PC-3 (cell line): ENCODE measurements around the gene FGF12. TPM values are rescaled to one million over a fixed set of nuclear protein-coding genes. Genes with fewer than 3 reads are reported as not detected.

Experiments used
- ATAC-seq: fragments of 200-7000 bp; cut with Tn5 transposase; 2 replicates; pipeline ENCODE4 v1.9.1; 2020; ENCODE audit warnings: mild to moderate bottlenecking, moderate library complexity
- BruUV-seq: library from RNA; stranded (reverse); fragments of 400-500 nt; replicated peaks from 2 replicates; lab custom pipeline; 2021; lab: Mats Ljungman, UMichigan
- CTCF ChIA-PET: fragments of 300-600 bp; sonication (Branson Sonifier 250); formaldehyde crosslinking; loops from one replicate; lab custom pipeline; 2022; ENCODE audit warnings: antibody characterized with exemption; lab: Charles Lee
- POLR2A ChIA-PET: fragments of 300-600 bp; sonication (Branson Sonifier 250); formaldehyde crosslinking; loops from one replicate; lab custom pipeline; 2022; ENCODE audit warnings: antibody characterized with exemption; ENCODE audit not compliant: unreplicated experiment; lab: Charles Lee
- DNase-seq: peaks from one replicate; pipeline ENCODE4 v3.0.0-alpha.2; 2015
- H2AFZ ChIP-seq: fragments of 300-600 bp; sonication (generic); 2 replicates; pipeline ENCODE4 v1.6.0; 2016; ENCODE audit warnings: antibody characterized with exemption, low read length
- H3F3A ChIP-seq: fragments of 300-600 bp; sonication (generic); one replicate; pipeline ENCODE4 v1.6.0; 2017; ENCODE audit warnings: antibody characterized with exemption, low read length, control low read depth, mild to moderate bottlenecking; ENCODE audit not compliant: unreplicated experiment
- H3K27ac ChIP-seq: fragments of 300-600 bp; sonication (generic); 2 replicates; pipeline ENCODE4 v1.5.1; 2016; ENCODE audit warnings: mild to moderate bottlenecking, low read length
- H3K27me3 ChIP-seq: fragments of 300-600 bp; sonication (generic); 2 replicates; pipeline ENCODE4 v1.6.1; 2016; ENCODE audit warnings: low read length, mixed read lengths
- H3K36me3 ChIP-seq: fragments of 300-600 bp; sonication (generic); 2 replicates; pipeline ENCODE4 v1.6.1; 2016; ENCODE audit warnings: low read depth, mixed run types, low read length, mixed read lengths
- H3K4me1 ChIP-seq: fragments of 300-600 bp; sonication (generic); 2 replicates; pipeline ENCODE4 v1.5.1; 2016; ENCODE audit warnings: low read length; ENCODE audit not compliant: insufficient read depth
- H3K4me2 ChIP-seq: fragments of 300-600 bp; sonication (generic); 2 replicates; pipeline ENCODE4 v1.6.0; 2016; ENCODE audit warnings: low read length
- H3K4me3 ChIP-seq: fragments of 300-600 bp; sonication (generic); 2 replicates; pipeline ENCODE4 v1.5.1; 2016; ENCODE audit warnings: mild to moderate bottlenecking, low read length, mixed read lengths
- H3K79me2 ChIP-seq: fragments of 300-600 bp; sonication (generic); 2 replicates; pipeline ENCODE4 v1.6.1; 2017; ENCODE audit warnings: low read length, mixed read lengths
- H3K9ac ChIP-seq: fragments of 300-600 bp; sonication (generic); 2 replicates; pipeline ENCODE4 v1.6.0; 2016; ENCODE audit warnings: mild to moderate bottlenecking, low read length
- H3K9me2 ChIP-seq: fragments of 300-600 bp; sonication (generic); replicated peaks from 2 replicates; pipeline ENCODE4 v1.6.1; 2016; ENCODE audit warnings: mixed run types, low read length, mixed read lengths
- H3K9me3 ChIP-seq: fragments of 300-600 bp; sonication (generic); 2 replicates; pipeline ENCODE4 v1.6.1; 2016; ENCODE audit warnings: low read length, mixed read lengths
- H4K20me1 ChIP-seq: fragments of 300-600 bp; sonication (generic); 2 replicates; pipeline ENCODE4 v1.6.1; 2016; ENCODE audit warnings: low read length, mixed read lengths
- CTCF ChIP-seq: fragments of 300-600 bp; sonication (generic); conservative IDR thresholded peaks from 2 replicates; pipeline ENCODE4 v1.5.1; 2017; ENCODE audit warnings: antibody characterized with exemption, low read depth, mild to moderate bottlenecking, low read length
- EZH2 ChIP-seq: fragments of 300-600 bp; sonication (generic); IDR thresholded peaks from one replicate; pipeline ENCODE4 v1.6.1; 2017; ENCODE audit warnings: antibody characterized with exemption, mild to moderate bottlenecking, low read length; ENCODE audit not compliant: unreplicated experiment
- EZH2phosphoT487 ChIP-seq: fragments of 300-600 bp; sonication (generic); IDR thresholded peaks from 2 replicates; pipeline ENCODE4 v1.6.1; 2018; ENCODE audit warnings: mild to moderate bottlenecking, antibody characterized with exemption, low read length, borderline replicate concordance
- intact Hi-C: fragments of 100-400 bp; cut with micrococcal nuclease; formaldehyde crosslinking; loops from 2 replicates; pipeline ENCODE4 v1.9.0; 2023
- total RNA-seq: library from RNA; depleted of rRNA; stranded (reverse); fragments of >200 nt; gene quantifications from 2 replicates; pipeline ENCODE4 v1.2.3, GENCODE V29; 2014

FGF12 gene
- total RNA-seq, 1 experiment from 2014 or later: not detected

DNA sequence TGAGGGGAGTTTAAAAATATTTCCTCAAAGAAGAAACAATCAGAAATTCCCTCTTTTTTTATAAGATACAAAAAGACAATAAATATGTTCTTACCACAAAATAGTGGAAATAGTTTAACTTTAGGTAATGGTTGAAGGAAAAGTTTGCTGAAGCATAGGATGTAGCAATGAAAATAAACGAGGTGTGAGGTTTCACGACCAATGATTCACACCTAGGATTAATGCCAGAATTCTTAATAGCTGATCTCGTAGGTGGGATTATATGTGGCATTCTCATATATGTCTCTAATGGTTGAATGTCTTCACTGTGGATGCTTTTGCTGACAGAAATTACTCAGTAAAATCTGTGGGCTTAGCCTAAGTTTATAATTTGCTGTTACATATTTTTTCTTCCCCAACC lies 467.7 kb downstream of the FGF12 start:
- Histone ChIP-seq H3F3A (no peaks in the 10 kb centered on the region), H3K9me3 (no peaks in the 10 kb centered on the region), H3K27ac (no peak overlapping the region), H3K9ac (no peak overlapping the region), H3K9me2 (no peaks in the 10 kb centered on the region), H4K20me1 (no peaks in the 10 kb centered on the region), H2AFZ (no peak overlapping the region), H3K4me2 (no peak overlapping the region), H3K4me3 (no peak overlapping the region), H3K27me3 (peaks cover 11% of the 10 kb centered on the region), H3K4me1 (no peaks in the 10 kb centered on the region), H3K79me2 (no peaks in the 10 kb centered on the region), H3K36me3 (no peaks in the 10 kb centered on the region)
- intact Hi-C loops: no loop called here
- BruUV-seq: no TSS peak
- ChIA-PET CTCF (interaction anchor here (0.6 kb wide), 1 partner anchor 18 kb away, joined by 3 read pairs; no protein-coding TSS in a partner anchor), POLR2A (no interaction called here)
- DNase-seq (no peak), ATAC-seq (no peak)
- no peak for TF ChIP-seq CTCF
- TF ChIP-seq EZH2phosphoT487: no peak
- TF ChIP-seq EZH2: no peak

DNA sequence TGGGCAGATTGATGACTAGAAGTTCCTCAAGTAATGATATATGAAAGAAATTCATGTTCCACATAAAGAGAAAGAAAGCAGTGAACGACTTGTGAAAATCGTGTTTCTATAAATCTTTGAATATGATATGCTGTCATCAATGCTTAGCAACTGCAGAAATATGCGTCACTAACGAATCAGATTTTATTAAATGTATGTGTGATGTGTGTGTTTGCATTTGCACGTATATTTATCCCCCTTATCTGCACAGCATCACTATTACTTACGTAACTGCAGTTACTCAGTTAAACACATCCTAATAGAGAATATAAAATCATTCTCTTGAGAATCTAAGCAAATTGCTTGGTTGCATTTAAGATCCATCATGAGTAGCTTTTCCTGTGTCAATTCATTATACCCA lies 468.6 kb downstream of the FGF12 start:
- H3K4me2 ChIP-seq: no peak overlapping the region
- no peaks in the 10 kb centered on the region for H3F3A ChIP-seq
- no peaks in the 10 kb centered on the region for H3K36me3 ChIP-seq
- no peak overlapping the region for H3K4me3 ChIP-seq
- H4K20me1 ChIP-seq: no peaks in the 10 kb centered on the region
- intact Hi-C loops: no loop called here
- DNase-seq (no peak), ATAC-seq (no peak)
- H3K9me2 ChIP-seq: no peaks in the 10 kb centered on the region
- no peak overlapping the region for H3K27ac ChIP-seq
- H3K9ac ChIP-seq: no peak overlapping the region
- no peak for TF ChIP-seq CTCF
- TF ChIP-seq EZH2phosphoT487: no peak
- TF ChIP-seq EZH2: no peak
- POLR2A ChIA-PET: no interaction called here
- no TSS peak for BruUV-seq
- no peak overlapping the region for H2AFZ ChIP-seq
- H3K27me3 ChIP-seq: peaks cover 11% of the 10 kb centered on the region
- no peaks in the 10 kb centered on the region for H3K79me2 ChIP-seq
- no peaks in the 10 kb centered on the region for H3K9me3 ChIP-seq
- CTCF ChIA-PET: no interaction called here
- H3K4me1 ChIP-seq: no peaks in the 10 kb centered on the region

- intact Hi-C loops: no loop called here
- H3K9ac ChIP-seq: no peak overlapping the region
- H3K27me3 ChIP-seq: peaks cover 6% of the 10 kb centered on the region; the same call in 1 of the 2 replicates
- no peaks in the 10 kb centered on the region for H3K9me2 ChIP-seq
- H3K4me3 ChIP-seq: no peak overlapping the region
- no peak overlapping the region for H2AFZ ChIP-seq
- no peaks in the 10 kb centered on the region for H3K9me3 ChIP-seq
- no peak overlapping the region for H3K27ac ChIP-seq
- H3F3A ChIP-seq: no peaks in the 10 kb centered on the region
- CTCF ChIA-PET: no interaction called here
- H4K20me1 ChIP-seq: no peaks in the 10 kb centered on the region
- POLR2A ChIA-PET: no interaction called here
- ATAC-seq (no peak), DNase-seq (no peak)
- no peaks in the 10 kb centered on the region for H3K36me3 ChIP-seq
- TF ChIP-seq EZH2phosphoT487: no peak
- no peak for TF ChIP-seq CTCF
- no peak for TF ChIP-seq EZH2
- no peak overlapping the region for H3K4me2 ChIP-seq
- no peaks in the 10 kb centered on the region for H3K4me1 ChIP-seq
- no peaks in the 10 kb centered on the region for H3K79me2 ChIP-seq
- no TSS peak for BruUV-seq
Measured at GRCh38 chr3:192255839-192256238, 471.5 kb downstream of the FGF12 start.
